Putamen (tissue), 1 donor: ENCODE measurements around the gene IGSF23.
A peak's percentile ranks its signal among the peaks of the same experiment; 100 is the strongest.

Experiments used
- DNase-seq: peaks from one replicate; pipeline ENCODE4 v3.0.0-alpha.2; 2016; ENCODE audit warnings: low spot score

IGSF23 gene

GRCh38 chr19:44641501-44642265 lies 28.3 kb downstream of the IGSF23 start:
- DNase-seq, result no peak

GRCh38 chr19:44642377-44642776 lies 29.0 kb downstream of the IGSF23 start:
- DNase-seq, result no peak

- DNase-seq, result peak; percentile 56
These were observed 30.4 kb downstream of the IGSF23 start, which contains the start of gene PVR for GRCh38 chr19:44643605-44644401. PVR (plus strand) TSS chr19:44643910; CDS start chr19:44644097, 187 bp downstream.

GRCh38 chr19:44644402-44645016 lies 31.1 kb downstream of the IGSF23 start:
- DNase-seq, result no peak

GRCh38 chr19:44645407-44646048 lies 32.2 kb downstream of the IGSF23 start:
- no peak for DNase-seq

GRCh38 chr19:44646049-44646416 lies 32.7 kb downstream of the IGSF23 start:
- no peak for DNase-seq

GRCh38 chr19:44647144-44647543 lies 33.8 kb downstream of the IGSF23 start:
- no peak for DNase-seq

- DNase-seq, result no peak
These were observed 35.4 kb downstream of the IGSF23 start for GRCh38 chr19:44648631-44649251.

GRCh38 chr19:44649578-44650145 lies 36.3 kb downstream of the IGSF23 start:
- DNase-seq, result no peak

GRCh38 chr19:44653343-44653742 lies 40.0 kb downstream of the IGSF23 start:
- DNase-seq, result no peak

GRCh38 chr19:44653977-44654774 lies 40.8 kb downstream of the IGSF23 start:
- no peak for DNase-seq

- DNase-seq, result no peak
These were observed 44.0 kb downstream of the IGSF23 start for GRCh38 chr19:44657211-44657921.

- no peak for DNase-seq
These were observed 44.8 kb downstream of the IGSF23 start for GRCh38 chr19:44658069-44658733.

- DNase-seq, result no peak
These were observed 46.7 kb downstream of the IGSF23 start for GRCh38 chr19:44660081-44660480.

- DNase-seq, result no peak
These were observed 47.8 kb downstream of the IGSF23 start for GRCh38 chr19:44661205-44661604.

- DNase-seq, result no peak
These were observed 48.5 kb downstream of the IGSF23 start for GRCh38 chr19:44661904-44662303.

- DNase-seq, result no peak
These were observed 49.5 kb downstream of the IGSF23 start for GRCh38 chr19:44662691-44663385.

- no peak for DNase-seq
These were observed 50.6 kb downstream of the IGSF23 start for GRCh38 chr19:44663996-44664395.

- no peak for DNase-seq
These were observed 51.6 kb downstream of the IGSF23 start for GRCh38 chr19:44664976-44665375.
